Stimulated activated naive CD4-positive, alpha-beta T cell (primary cell): ENCODE data around the gene CALN1.
A peak's percentile ranks its signal among the peaks of the same experiment; 100 is the strongest.
"Not testable (repeated sequence)": the region's sequence is repeated elsewhere in the genome, so short reads cannot be mapped to it uniquely, and the experiment has no call there.

Source experiments
- DNase-seq, 6 experiments: peaks; one replicate each; lab custom pipeline; 2025; lab: John Stamatoyannopoulos, UW

Gene CALN1

DNA sequence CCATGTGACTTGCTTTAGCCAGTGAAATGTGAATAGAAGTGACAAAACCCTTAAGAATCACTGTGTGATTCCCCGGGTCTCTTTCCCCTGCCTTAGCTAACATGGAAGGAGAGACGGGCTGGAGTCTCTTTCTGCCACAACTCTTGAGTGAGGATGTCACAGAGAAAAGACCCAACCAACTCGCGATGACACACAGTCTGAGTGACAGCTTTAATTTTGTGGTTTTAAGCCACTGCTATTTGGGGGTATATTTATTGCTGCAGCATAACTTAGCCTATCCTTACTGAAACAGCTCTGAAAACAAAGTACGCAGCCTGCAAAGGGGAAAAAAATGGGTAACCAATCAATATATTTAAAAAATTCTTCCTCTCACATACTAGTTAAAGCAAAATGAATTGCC lies 319.4 kb downstream of the CALN1 start:
- DNase-seq: no peak

DNA sequence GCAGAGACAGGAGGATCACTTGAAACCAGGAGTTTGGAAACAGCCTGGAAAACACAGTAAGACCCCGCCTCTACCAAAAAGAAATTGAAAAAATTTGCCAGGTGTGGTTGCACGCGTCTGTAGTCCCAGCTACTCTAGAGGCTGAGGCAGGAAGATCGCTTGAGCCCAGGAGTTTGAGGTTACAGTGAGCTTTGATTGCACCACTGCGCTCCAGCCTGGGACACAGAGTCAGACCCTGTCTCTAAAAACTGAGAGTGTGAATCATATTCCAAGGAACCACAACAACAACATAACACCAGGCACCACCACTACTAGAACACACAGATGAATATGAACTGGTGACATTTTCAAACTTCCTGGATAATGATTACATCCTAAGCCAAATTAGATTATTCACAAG lies 324.2 kb downstream of the CALN1 start:
- no peak for DNase-seq

DNA sequence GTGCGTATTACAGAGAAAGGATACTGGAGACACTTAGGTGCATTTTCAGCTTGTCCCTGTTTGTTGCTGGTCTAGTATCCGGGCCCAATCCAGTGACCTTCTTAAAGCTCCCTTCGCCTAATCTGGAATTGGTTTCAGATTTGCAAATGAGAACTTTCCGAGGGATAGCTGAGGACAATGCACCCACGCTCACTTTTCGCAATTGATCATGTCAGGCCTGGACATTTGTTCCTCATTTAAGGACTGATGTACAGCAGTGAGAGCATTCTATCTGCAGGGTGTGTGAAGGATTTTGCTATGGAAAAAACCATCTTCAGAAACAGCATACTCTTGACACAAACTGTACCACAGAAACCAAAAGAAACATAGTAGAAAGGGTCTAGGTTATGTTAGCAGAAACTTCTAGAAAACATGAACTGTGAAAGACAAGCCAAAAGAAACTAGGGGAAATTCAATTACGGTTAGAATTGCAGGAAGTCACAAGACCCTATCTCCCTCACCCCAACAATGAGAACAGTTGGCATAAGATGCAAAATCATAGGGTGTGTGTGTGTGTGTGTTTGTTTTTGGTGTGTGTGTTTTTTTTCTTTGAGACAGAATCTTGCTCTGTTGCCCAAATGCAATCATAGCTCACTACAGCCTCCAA lies 331.1 kb downstream of the CALN1 start:
- DNase-seq: no peak

DNA sequence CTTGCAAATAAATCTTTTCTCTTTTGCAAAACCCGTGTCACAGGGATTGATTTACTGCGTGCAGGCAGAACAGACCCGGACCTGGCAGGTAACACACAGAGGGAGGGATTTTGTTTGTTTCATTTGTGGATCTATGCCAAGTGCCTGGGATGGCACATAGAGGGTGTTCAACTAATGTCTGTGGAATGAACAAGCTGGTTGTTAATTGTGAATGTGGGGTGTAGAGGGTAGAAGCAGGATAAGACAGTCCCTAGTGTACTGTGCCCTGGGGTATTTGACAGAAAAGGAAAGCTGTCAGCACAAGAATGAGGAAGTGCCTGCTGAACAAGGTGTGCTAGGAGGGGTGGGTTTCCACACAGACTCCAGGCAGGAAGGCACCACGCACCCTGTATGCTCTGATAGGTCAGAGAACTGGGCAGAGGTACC lies 331.8 kb downstream of the CALN1 start:
- DNase-seq: no peak

DNA sequence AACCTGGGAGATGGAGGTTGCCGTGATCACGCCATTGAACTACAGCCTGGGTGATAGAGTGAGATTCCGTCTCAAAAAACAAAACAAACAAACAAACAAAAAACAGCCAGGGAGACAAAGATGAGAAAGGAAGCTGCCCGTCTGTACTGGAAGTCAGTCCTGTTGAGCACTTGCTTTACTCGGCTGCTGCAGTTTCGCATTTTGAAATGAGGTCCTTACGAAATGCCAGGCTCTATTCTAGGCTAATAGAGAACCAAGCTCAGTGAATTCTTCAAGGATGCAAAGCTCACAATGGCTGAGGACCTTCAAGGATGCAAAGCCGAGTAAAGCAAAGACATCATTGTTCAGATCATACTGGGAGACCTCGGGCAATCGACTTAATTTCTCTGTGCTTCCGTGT lies 333.3 kb downstream of the CALN1 start:
- no peak for DNase-seq

DNA sequence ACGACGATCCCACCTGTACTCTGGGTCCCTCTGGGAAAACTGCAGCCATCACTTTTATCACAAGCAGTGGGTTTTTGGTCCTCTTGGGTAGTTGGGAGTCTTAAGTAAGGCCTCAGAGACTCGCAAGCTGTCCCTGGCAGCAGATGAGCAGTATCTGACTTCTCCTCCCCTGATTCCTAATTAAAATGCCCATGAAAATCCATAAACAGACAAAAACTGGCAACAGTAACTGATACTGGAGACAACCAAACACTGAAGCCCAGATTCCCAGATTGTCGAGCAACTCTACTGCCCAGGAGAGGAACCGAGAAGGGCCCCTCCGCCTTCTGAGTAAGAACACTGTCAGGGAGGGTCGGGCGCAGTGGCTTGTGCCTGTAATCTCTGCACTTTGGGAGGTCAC lies 333.8 kb downstream of the CALN1 start:
- DNase-seq: no peak

DNA sequence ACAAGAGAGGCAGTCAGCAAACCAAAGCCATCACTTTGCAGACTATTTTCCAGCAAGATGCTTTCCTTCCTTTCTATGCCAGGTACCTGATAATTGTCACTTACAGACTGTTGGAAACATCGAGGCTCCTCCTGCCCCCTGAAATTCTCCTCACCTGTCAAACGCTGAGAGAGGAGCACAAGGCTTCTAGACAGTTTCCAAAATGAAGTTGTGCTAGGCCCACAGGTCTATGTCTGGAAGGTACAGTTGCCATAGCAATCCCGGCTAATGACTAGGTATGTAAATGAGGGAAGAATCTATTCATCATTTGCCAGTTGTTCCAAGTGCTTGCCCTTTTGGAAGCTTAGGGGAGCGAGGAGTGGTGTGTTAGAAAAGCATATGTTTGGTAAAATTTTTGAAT lies 334.4 kb downstream of the CALN1 start:
- no peak for DNase-seq

DNA sequence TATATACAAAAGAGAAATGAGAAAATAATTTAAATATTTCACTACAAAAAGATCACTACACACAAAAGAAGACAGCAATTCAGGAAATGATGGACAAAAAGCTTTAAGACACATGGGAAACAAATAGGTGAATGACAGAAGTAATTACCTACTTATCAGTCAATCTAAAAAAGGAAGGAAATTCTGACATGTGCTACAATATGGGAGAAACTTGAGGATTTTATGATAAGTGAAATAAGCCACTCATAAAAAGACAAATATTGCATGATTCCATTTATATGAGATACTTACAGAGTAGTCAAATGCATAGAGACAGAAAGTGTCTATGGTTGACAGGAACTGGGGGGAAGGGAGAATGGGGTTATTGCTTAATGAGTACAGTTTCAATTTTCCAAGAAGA lies 339.2 kb downstream of the CALN1 start:
- no peak for DNase-seq

DNA sequence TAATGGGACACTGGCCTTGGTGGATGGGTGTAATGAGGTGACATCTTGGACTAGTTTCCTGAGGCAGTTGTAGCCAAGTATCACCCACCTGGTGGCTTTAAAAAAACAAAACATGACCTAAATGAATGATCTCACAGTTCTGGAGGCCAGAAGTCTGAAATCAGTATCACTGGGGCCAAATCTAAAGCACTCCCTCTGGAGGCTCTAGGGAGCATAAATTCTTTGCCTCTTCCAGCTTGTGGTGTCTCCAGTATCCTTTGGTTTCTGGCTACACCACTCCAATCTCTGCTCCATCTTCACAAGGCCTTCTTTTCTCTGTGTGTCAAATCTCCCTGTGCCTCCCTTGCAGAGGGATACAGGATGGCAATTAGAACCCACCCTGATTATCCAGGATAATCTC lies 342.9 kb downstream of the CALN1 start:
- DNase-seq: no peak

DNA sequence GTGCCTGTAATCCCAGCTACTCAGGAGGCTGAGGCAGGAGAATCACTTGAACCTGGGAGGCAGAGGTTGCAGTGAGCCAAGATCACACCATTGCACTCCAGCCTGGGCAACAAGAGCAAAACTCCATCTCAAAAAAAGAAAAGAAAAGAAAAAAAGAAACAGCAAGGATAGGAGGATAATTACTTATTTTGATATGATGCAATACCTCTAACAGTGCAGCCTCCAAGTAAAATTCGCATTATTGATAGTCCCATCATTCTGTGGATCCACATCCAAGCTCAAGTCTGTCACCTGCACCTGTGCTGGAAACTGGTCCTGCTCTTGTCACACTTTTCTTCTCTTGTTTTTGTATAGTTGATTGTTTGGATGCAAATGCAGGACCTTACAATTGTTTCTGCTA lies 346.4 kb downstream of the CALN1 start:
- DNase-seq: not testable (repeated sequence)

DNA sequence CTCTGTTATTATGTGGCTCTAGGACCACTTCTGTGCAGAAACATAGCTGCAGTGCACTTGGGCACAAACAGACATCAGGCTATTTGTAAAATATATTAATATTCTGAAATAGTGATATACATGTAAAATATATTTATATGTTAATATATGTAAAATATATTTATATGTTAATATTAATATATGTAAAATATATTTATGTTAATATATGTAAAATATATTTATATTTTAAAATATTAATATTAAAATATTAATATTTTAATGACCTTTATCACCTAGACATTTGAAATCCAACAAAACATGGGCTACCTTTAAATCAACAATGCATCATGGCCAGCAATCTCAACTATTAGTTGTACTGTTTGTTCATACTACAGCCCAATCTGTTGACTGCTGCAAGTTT lies 347.2 kb downstream of the CALN1 start:
- no peak for DNase-seq

DNA sequence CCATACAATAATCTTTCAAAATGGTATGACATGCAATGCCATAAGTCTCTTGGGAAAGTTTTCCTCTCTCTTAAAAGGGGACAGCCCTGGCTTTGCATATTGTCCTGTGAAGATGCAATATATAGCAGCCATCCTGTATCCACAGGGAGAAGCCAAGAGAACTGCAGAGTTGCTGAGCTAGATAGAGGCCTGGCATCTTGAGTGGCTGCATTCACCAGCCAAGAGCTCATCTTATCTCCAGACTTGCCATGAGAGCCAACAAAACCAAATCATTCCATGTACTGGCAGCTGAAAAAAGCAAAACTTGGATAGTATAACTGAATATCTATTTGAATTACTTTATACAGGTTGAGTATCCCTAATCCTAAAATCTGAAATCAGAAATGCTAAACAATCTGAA lies 348.8 kb downstream of the CALN1 start:
- DNase-seq: no peak

DNA sequence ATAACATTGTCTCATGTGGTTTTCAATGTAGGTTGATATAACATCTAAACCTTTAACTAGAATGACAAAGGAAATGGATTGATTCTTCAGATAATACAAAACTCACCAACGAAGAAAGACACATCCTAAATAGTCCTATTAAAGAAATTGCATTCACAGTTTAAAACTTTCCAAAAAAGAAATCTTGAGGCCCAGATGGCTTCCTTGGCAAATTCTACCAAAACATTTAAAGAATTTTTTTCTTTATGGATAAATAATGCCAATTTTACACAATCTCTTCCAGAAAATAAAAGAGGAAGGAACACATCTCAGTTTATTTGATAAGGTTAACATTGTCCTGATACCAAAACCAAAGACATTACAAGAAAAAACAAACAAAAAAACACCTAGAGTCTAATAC lies 349.5 kb downstream of the CALN1 start:
- DNase-seq: no peak

DNA sequence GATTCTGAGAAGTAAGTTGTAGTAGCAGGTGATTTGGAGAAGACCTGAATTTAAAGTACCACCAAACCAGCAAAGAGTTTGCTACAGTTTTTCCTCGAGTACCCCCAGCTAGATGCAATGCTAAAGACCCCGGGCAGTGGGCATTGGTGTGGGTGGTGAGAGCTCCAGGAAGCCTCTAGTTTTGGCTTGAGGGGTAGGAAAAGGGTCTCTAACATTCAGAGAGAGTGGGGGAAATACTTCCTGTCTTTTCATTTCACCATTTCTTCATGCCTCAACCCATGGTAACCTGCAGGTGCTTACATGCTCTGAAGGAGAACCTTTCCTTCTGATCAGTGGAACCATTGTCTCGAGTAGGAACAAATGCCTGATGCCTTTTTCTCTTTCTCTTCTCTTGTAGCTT lies 352.2 kb downstream of the CALN1 start:
- DNase-seq: no peak

DNA sequence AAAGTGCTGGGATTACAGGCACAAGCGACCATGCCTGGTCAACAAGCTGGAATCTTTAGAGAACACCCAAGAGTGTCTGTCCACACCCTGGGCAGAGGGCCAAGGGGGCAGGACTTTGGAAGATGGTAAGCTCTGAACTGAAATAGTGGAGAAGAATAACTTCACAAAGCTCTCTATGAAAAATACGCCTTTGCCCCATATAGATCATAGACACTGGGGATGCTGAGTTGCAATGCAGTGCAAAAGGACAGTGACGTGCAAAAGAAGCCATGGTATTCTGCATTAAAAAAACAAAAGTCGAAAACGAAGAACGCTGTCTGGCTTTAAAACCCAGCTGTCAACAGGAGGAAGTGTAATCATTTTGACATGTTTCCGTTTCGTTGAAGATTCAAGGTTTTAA lies 353.6 kb downstream of the CALN1 start:
- DNase-seq: peak in 1 of 6 experiments; percentile 0

DNA sequence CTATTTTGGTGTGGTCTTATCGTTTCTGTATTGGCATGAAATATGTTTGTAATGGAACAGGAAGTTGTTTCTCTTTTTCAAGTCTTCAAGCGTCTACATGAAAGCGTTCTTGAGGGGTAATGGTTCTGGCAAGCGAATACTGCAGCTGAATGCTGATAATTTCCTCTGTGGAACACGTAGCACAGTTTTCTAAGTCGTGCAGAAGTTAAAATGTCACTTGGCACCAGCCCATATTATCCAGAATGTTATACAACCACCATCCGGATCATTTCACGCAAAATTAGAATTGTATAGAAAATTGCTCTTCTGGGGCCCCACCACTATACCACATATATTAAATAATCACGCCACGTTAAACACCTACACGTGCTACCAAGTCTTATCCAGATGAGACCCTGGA lies 354.3 kb downstream of the CALN1 start:
- DNase-seq: no peak

DNA sequence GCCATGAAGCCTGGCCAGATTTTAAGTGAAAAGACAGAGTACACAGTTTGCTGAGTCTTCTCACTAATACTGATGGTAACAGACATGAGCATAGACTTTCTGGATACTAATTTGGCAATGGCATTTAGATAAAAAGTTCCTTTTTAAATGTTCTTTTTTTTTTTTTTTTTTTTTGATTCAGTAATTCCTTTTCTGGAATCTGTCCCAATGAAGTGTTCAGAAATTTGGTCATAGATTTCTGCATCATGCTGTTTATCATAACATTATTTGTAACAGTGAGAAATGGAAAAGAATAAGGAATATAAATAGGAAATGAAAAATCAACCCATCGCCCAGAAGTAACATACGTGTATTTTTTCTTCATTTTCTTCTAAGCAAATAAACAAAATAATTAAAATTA lies 354.9 kb downstream of the CALN1 start:
- DNase-seq: no peak

DNA sequence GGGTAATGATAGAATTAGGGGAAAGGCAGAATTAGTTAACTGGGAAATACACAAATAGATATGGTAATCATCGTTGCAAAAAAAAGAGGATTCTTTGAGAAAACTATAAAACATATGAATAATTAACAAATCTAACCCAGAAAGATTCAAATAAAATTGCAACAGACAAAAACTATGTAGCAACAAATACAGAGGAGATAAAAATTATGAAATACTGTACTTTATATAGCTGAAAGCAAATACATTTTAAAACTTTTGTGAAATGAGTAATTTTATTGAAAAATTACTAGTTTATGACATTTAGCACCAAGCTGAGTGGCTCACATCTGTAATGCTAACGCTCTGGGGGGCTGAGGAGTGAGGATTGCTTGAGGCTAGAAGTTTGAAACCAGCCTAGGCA lies 356.7 kb downstream of the CALN1 start:
- DNase-seq: no peak

DNA sequence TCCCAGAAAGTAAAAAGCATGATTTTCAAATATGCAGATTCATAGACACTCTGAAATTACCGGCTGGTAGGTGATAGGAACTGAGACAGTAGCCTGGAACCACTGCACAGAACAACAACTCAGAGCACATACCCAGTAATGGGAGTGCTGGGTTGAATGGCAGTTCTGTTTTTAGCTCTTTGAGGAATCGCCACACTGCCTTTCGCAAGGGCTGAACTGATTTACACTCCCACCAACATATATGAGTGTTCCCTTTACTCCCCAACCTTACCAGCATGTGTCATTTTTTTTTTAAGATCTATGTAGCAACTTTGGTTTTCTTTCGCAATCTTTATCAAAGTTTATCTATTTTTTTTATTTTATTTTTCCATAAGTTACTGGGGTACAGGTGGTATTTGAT lies 358.8 kb downstream of the CALN1 start:
- DNase-seq: no peak

DNA sequence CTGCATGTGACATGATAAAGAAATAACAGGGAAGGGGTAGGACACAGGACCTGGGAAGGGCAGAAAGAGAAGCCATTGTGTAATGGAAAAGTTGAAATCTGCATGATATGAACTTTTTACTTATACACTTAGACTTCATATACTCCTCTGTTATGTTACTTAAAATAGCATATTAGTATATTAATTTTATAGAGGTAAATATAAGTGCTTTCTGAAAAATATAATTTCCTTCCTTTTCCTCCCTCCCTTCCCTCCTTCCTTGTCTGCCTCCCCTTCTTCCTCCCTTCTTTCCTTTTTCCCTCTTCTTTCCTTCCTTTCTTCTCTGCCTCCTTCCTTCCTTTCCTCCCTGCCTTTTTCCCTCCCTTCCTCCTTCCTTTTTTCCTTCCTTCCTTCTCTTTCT lies 363.7 kb downstream of the CALN1 start:
- DNase-seq: no peak

DNA sequence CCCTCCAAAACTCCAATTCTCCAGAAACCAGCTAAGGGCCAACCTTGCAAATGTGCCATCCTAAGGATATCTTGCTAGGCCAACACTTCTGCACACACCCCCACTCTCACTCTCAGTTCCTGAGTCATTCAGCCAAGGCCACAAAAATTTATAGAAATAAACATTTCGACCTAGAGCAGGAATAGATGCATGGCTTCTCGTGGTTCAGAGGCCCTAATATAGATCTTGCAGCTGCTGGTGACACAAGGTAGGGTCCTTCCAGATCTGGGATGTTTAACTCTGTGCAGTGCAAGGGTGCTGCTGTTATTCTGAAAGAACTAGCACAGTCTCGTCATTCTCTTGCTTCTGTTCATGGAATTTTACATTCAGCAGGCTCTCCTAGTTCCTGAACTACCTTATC lies 369.3 kb downstream of the CALN1 start:
- DNase-seq: no peak

DNA sequence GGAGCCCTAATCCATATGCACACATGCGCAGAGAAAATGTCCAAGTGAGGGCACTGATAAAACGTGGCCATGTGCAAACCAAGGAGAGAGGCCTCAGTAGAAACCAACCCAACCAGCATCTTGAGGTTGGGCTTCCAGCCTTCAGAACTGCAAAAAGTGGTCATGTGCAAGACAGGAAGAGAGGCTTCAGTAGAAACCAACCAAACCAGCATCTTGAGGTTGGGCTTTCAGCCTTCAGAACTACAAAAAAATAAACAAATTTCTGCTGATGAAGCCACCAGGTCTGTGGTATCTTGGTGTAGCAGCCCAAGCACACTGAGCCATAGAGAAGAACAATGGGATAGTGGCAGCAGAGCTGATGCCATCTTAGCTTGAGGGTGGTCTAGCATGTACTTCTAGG lies 371.5 kb downstream of the CALN1 start:
- DNase-seq: no peak

DNA sequence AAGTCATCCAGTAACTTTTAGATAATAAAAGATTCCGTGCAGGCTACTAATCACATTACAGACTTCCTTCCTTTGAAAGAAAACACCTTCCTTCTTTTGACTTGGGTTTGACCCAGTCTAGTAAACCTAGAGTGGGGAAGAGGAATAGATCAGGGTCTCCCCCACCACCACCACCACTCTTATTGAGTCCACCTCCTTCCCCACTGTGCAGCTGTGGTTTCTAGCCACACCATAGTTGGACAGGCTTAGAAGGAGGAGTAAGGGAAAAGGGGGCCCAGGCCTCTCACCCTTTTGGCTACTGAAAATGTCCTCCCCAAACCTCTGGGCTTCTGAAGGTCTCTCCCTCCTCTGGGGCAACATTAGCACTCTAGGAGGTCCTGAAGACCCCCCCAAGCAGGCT lies 372.7 kb downstream of the CALN1 start:
- DNase-seq: no peak

DNA sequence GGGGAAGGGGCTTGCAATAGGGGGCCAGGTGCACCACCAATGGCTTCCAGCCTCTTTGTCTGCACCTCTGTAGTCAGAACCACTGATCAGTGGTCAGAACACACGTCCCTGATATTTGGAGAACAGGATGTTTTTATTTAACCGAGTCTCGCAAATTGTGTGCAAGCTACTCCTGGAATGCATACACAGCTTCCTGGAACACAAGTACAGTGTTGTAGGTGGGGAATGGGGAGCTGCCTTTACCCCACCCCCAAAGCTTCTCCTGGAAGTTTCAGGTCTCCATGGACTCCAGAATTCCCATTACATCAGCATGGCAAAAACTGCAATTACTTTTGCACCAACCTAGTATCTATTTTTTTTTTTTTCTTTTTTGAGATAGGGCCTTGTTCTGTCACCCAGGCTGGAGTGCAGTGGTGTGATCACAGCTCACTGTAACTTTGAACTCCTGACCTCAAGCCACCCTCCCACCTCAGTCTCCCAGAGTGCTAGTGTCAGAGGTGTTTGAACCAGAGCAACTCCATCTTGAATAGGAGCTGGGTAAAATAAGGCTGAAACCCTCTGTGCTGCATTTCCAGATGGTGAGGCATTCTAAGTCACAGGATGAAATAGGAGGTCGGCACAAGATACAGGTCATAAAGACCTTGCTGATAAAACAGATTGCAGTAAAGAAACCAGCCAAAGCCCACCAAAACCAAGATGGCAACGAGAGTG lies 374.0 kb downstream of the CALN1 start:
- DNase-seq: no peak
